IMR-90 (cell line): ENCODE results near the gene MRPL4. TPM values are rescaled to one million over a fixed set of nuclear protein-coding genes. Genes with fewer than 3 reads are reported as not detected.

Source experiments
- ATAC-seq: fragments of 200-7000 bp; cut with Tn5 transposase; 2 replicates; pipeline ENCODE4 v1.9.1; 2020; ENCODE audit warnings: low read depth, mild to moderate bottlenecking, moderate library complexity
- BruUV-seq: library from RNA; stranded (reverse); fragments of 400-500 nt; replicated peaks from 2 replicates; lab custom pipeline; 2021; lab: Mats Ljungman, UMichigan
- CTCF ChIA-PET: fragments of 300-600 bp; formaldehyde crosslinking; extraction: SDS; loops from one replicate; lab custom pipeline; 2021; ENCODE audit warnings: antibody characterized with exemption; lab: Yijun Ruan, JAX
- POLR2A ChIA-PET: fragments of 300-600 bp; sonication (Branson Sonifier 250); formaldehyde crosslinking; loops from one replicate; lab custom pipeline; 2022; ENCODE audit warnings: antibody characterized with exemption; ENCODE audit not compliant: unreplicated experiment; lab: Charles Lee
- DNase-seq: peaks from one replicate; pipeline ENCODE4 v3.0.0; 2013
- H2AFZ ChIP-seq: replicated peaks from 2 replicates; pipeline ENCODE3; 2013; ENCODE audit warnings: low read length, mild to moderate bottlenecking; ENCODE audit not compliant: poor library complexity
- H2AK5ac ChIP-seq: 2 replicates; pipeline ENCODE4 v1.6.1; 2013; ENCODE audit warnings: low read depth, low read length, inconsistent platforms
- H2AK9ac ChIP-seq: replicated peaks from 2 replicates; pipeline ENCODE3; 2013; ENCODE audit warnings: mild to moderate bottlenecking, low read depth, low read length, moderate library complexity; ENCODE audit not compliant: poor library complexity
- H2BK120ac ChIP-seq: 2 replicates; pipeline ENCODE4 v1.6.1; 2013; ENCODE audit warnings: low read depth, low read length, inconsistent platforms
- H2BK15ac ChIP-seq: 3 replicates; pipeline ENCODE4 v1.6.1; 2013; ENCODE audit warnings: low read depth, low read length, inconsistent platforms
- H2BK20ac ChIP-seq: 2 replicates; pipeline ENCODE4 v1.6.1; 2013; ENCODE audit warnings: low read depth, mild to moderate bottlenecking, inconsistent platforms, low read length, moderate library complexity
- H2BK5ac ChIP-seq: 2 replicates; pipeline ENCODE4 v1.6.1; 2013; ENCODE audit warnings: mild to moderate bottlenecking, low read depth, low read length, inconsistent platforms; ENCODE audit not compliant: poor library complexity, severe bottlenecking
- H3K14ac ChIP-seq: replicated peaks from 2 replicates; pipeline ENCODE4 v1.6.1; 2013; ENCODE audit warnings: low read depth, low read length, inconsistent platforms
- H3K18ac ChIP-seq: 2 replicates; pipeline ENCODE4 v1.6.1; 2013; ENCODE audit warnings: low read depth, low read length, control low read depth
- H3K23ac ChIP-seq: 2 replicates; pipeline ENCODE4 v1.6.1; 2013; ENCODE audit warnings: low read depth, low read length, inconsistent platforms
- H3K27ac ChIP-seq: 2 replicates; pipeline ENCODE4 v1.5.1; 2013; ENCODE audit warnings: mild to moderate bottlenecking, control low read depth, low read length; ENCODE audit not compliant: insufficient read depth
- H3K27me3 ChIP-seq: 2 replicates; pipeline ENCODE4 v1.6.1; 2013; ENCODE audit warnings: low read length; ENCODE audit not compliant: control insufficient read depth, insufficient read depth
- H3K36me3 ChIP-seq: 2 replicates; pipeline ENCODE4 v1.6.1; 2013; ENCODE audit warnings: low read length, mixed read lengths; ENCODE audit not compliant: control insufficient read depth, insufficient read depth
- H3K4ac ChIP-seq: 2 replicates; pipeline ENCODE4 v1.6.1; 2013; ENCODE audit warnings: low read depth, low read length, inconsistent platforms
- H3K4me1 ChIP-seq: 2 replicates; pipeline ENCODE4 v1.6.1; 2013; ENCODE audit warnings: low read length, mixed read lengths; ENCODE audit not compliant: control insufficient read depth, insufficient read depth
- H3K4me2 ChIP-seq: 2 replicates; pipeline ENCODE4 v1.6.1; 2013; ENCODE audit warnings: low read depth, mild to moderate bottlenecking, control low read depth, low read length, moderate library complexity
- H3K4me3 ChIP-seq: 2 replicates; pipeline ENCODE4 v1.5.1; 2013; ENCODE audit warnings: low read depth, mild to moderate bottlenecking, control low read depth, low read length, moderate library complexity; ENCODE audit not compliant: insufficient read depth
- H3K56ac ChIP-seq: 2 replicates; pipeline ENCODE4 v1.6.1; 2013; ENCODE audit warnings: low read length, inconsistent platforms; ENCODE audit not compliant: insufficient read depth; ENCODE audit errors: extremely low read depth
- H3K79me1 ChIP-seq, 2 experiments: 2 replicates each; pipeline ENCODE4 v1.6.1; 2013; ENCODE audit warnings: low read length in 2 of 2, inconsistent platforms in 1 of 2, low read depth in 1 of 2
- H3K9ac ChIP-seq: 2 replicates; pipeline ENCODE4 v1.6.1; 2013; ENCODE audit warnings: low read depth, low read length, control low read depth
- H3K9me1 ChIP-seq: 2 replicates; pipeline ENCODE4 v1.6.1; 2013; ENCODE audit warnings: low read length, inconsistent platforms; ENCODE audit not compliant: insufficient read depth
- H3K9me3 ChIP-seq: 2 replicates; pipeline ENCODE4 v1.6.1; 2013; ENCODE audit warnings: low read length; ENCODE audit not compliant: control insufficient read depth, insufficient read depth
- H4K20me1 ChIP-seq: 2 replicates; pipeline ENCODE4 v1.6.1; 2013; ENCODE audit warnings: low read length, inconsistent platforms; ENCODE audit not compliant: insufficient read depth
- H4K5ac ChIP-seq: 2 replicates; pipeline ENCODE4 v1.6.1; 2013; ENCODE audit warnings: mild to moderate bottlenecking, low read depth, low read length, control low read depth
- H4K8ac ChIP-seq, 2 experiments: 2 replicates each; pipeline ENCODE4 v1.6.1; 2013; ENCODE audit warnings: low read depth in 2 of 2, low read length in 2 of 2, control low read depth in 1 of 2, inconsistent platforms in 1 of 2
- H4K91ac ChIP-seq: 2 replicates; pipeline ENCODE4 v1.6.1; 2013; ENCODE audit warnings: low read depth, low read length, inconsistent platforms; ENCODE audit not compliant: insufficient read depth
- POLR2A ChIP-seq: IDR thresholded peaks from 2 replicates; pipeline ENCODE4 v1.6.1; 2012; ENCODE audit warnings: mild to moderate bottlenecking, low read depth, low read length
- SMC3 ChIP-seq: fragments of 150-350 bp; IDR thresholded peaks from 2 replicates; pipeline ENCODE4 v1.6.1; 2016; ENCODE audit warnings: low read depth, mild to moderate bottlenecking, antibody characterized with exemption, low read length, moderate library complexity
- WGBS, 2 experiments: methylation state at CpG; one replicate each; pipeline versions ENCODE4 v1.1.5 to v1.1.7; 2013; ENCODE audit warnings: missing lambda C conversion rate in 2 of 2; ENCODE audit not compliant: insufficient read length in 1 of 2; ENCODE audit errors: extremely low coverage in 2 of 2; 5-methylcytosine and 5-hydroxymethylcytosine counted together
- dilution Hi-C: fragments of 300-500 bp; cut with HindIII; formaldehyde crosslinking; loops from one replicate; pipeline ENCODE4 v1.14.3; 2018; ENCODE audit warnings: low sequenced_read_pairs; ENCODE audit not compliant: unreplicated experiment
- in situ Hi-C: fragments of 300-500 bp; cut with MboI; formaldehyde crosslinking; loops from 3 replicates; pipeline ENCODE4 v1.14.3; 2019; ENCODE audit warnings: low sequenced_read_pairs, inconsistent platforms, mixed read lengths
- intact Hi-C: fragments of 100-400 bp; cut with micrococcal nuclease; formaldehyde crosslinking; loops from 2 replicates; pipeline ENCODE4 v1.10.0; 2022
- polyA plus RNA-seq, 3 experiments: library from polyadenylated mRNA; depleted of rRNA; stranded (reverse); fragments of >200 nt; gene quantifications; 2 replicates each; pipeline ENCODE4 v1.2.3, GENCODE V29; 2012; ENCODE audit warnings: low replicate concordance in 1 of 3
- total RNA-seq: library from RNA; depleted of rRNA; stranded (reverse); fragments of >200 nt; gene quantifications from 2 replicates; pipeline ENCODE4 v1.2.3, GENCODE V29; 2012

MRPL4 gene
- total and polyA plus RNA-seq, 2 of the 4 experiments (the other 2 are of a cell fraction), result 32.8 to 108 TPM

GRCh38 chr19:10290357-10290875, 38.4 kb downstream of the MRPL4 start:
- peak overlapping the region; percentile 32; the same call in 1 of the 2 replicates for H4K5ac ChIP-seq
- POLR2A ChIA-PET, result interaction anchor here (0.6 kb wide), 1 partner anchor 14 kb away, joined by 4 read pairs; no protein-coding TSS in a partner anchor
- H3K9me1 ChIP-seq, result peaks cover 12% of the 10 kb centered on the region
- no peak overlapping the region for H3K27ac ChIP-seq
- peak overlapping the region; percentile 96 for H3K4me2 ChIP-seq
- in situ Hi-C loops, result no loop called here
- 8% methylated on average over 23 of the region's 30 CpGs; no CpG with 5 or more reads in 1 of the 2 experiments for WGBS, 2 experiments
- DNase-seq, result peak; percentile 7
- ATAC-seq, result no peak
- H2BK15ac ChIP-seq, result no peak overlapping the region
- dilution Hi-C loops, result no loop called here
- H3K27me3 ChIP-seq, result no peaks in the 10 kb centered on the region; the same call in 1 of the 2 replicates
- TF ChIP-seq POLR2A (0 out of 2 replicates have a peak, but pooled peaks have one; percentile 14), SMC3 (no peak)
- CTCF ChIA-PET, result interaction anchor here (1.1 kb wide), 1 partner anchor 20 kb away, joined by 4 read pairs; no protein-coding TSS in a partner anchor
- peak overlapping the region; percentile 41; the same call in 1 of the 2 replicates for H4K91ac ChIP-seq
- no peak overlapping the region for H2BK20ac ChIP-seq
- H3K23ac ChIP-seq, result 0 out of 2 replicates have a peak overlapping the region, but pooled peaks have one; percentile 1
- H2AFZ ChIP-seq, result peak overlapping the region; percentile 92
- no peak overlapping the region for H2BK5ac ChIP-seq
- no peaks in the 10 kb centered on the region for H3K9me3 ChIP-seq
- no peak overlapping the region for H2BK120ac ChIP-seq
- peak overlapping the region; percentile 29 for H3K9ac ChIP-seq
- no TSS peak for BruUV-seq
- peaks cover 24% of the 10 kb centered on the region for H3K4me1 ChIP-seq
- peaks cover 14% of the 10 kb centered on the region; the same call in 1 of the 2 replicates for H3K36me3 ChIP-seq
- peak overlapping the region; percentile 30; the same call in 1 of the 2 replicates for H2AK5ac ChIP-seq
- peak overlapping the region; percentile 51 for H3K14ac ChIP-seq
- peaks cover 0 to 4% of the 10 kb centered on the region in 2 experiments; a peak in 1 of 4 replicates for H3K79me1 ChIP-seq
- intact Hi-C loops, result no loop called here
- H3K4me3 ChIP-seq, result peak overlapping the region; percentile 77
- H4K20me1 ChIP-seq, result peaks cover 3% of the 10 kb centered on the region
- H2AK9ac ChIP-seq, result peak overlapping the region; percentile 88
- peak overlapping the region in 1 of 2 experiments; percentile 59; a peak in 2 of 4 replicates for H4K8ac ChIP-seq
- H3K4ac ChIP-seq, result peak overlapping the region; percentile 55; the same call in 1 of the 2 replicates
- 0 out of 2 replicates have a peak overlapping the region, but pooled peaks have one; percentile 45 for H3K18ac ChIP-seq
- no peak overlapping the region for H3K56ac ChIP-seq
